A172 (cell line): ENCODE results near the gene ANKHD1. TPM values are rescaled to one million over a fixed set of nuclear protein-coding genes. Genes with fewer than 3 reads are reported as not detected.
A peak's percentile ranks its signal among the peaks of the same experiment; 100 is the strongest.
"Not testable (repeated sequence)": the region's sequence is repeated elsewhere in the genome, so short reads cannot be mapped to it uniquely, and the experiment has no call there.

Source experiments
- DNase-seq: peaks from one replicate; pipeline ENCODE4 v3.0.0-alpha.2; 2015; ENCODE audit warnings: low spot score
- total RNA-seq: library from RNA; depleted of rRNA; stranded (reverse); fragments of >200 nt; shearing (Covaris generic); gene quantifications from 2 replicates; pipeline ENCODE4 v1.2.3, GENCODE V29; 2014

ANKHD1 gene
- total RNA-seq, 1 experiment from 2014 or later: 49.3 TPM

GRCh38 chr5:140423609-140424008 lies 22.0 kb downstream of the ANKHD1 start:
- DNase-seq: no peak

- DNase-seq: no peak
Observed at GRCh38 chr5:140424135-140424534, 22.5 kb downstream of the ANKHD1 start.

DNA sequence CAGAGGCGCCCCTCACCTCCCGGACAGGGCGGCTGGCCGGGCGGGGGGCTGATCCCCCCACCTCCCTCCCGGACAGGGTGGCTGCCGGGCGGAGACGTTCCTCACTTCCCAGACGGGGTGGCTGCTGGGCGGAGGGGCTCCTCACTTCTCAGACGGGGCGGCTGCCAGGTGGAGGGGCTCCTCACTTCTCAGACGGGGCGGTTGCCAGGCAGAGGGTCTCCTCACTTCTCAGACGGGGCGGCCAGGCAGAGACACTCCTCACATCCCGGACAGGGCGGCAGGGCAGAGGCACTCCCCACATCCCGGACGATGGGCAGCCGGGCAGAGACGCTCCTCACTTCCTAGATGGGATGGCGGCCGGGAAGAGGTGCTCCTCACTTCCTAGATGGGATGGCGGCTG lies 26.1 kb downstream of the ANKHD1 start:
- DNase-seq: not testable (repeated sequence)

DNA sequence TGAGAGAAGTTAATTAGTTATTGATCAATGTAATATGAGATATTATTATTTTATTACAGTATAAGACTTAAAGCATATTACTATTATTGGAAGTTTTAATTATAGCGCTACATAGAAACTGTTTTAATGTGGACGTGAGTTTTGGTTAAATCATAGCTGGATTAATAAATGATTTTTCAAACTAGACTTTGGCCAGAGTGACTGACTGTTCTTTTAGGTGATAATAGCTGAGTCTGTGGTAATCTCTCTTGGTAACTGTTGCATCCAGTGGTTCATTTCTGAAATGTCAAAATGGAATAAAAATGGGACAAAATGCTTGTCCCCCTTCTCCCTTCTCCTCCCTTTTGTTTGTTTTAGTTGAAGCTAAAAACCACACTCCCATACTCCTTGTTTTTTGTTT lies 28.1 kb downstream of the ANKHD1 start:
- DNase-seq: no peak

GRCh38 chr5:140432212-140432611 lies 30.6 kb downstream of the ANKHD1 start:
- DNase-seq: no peak

DNA sequence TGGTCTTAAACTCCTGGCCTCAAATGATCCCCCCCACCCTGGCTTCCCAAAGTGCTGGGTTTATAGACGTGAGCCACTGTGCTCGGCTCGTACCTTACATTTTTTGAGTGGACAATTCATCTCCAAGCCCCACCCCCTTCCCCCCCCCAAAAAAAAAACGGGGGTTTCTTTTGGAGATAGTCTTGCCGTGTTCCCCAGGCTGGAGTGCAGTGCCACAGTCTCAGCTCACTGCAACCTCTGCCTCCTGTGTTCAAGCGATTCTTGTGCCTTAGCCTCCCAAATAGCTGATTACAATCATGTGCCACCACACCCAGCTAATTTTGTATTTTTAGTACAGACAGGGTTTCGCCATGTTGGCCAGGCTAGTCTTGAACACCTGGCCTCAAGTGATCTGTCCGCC lies 31.3 kb downstream of the ANKHD1 start:
- DNase-seq: no peak

GRCh38 chr5:140457368-140457767 lies 55.7 kb downstream of the ANKHD1 start:
- DNase-seq: not testable (repeated sequence)

DNA sequence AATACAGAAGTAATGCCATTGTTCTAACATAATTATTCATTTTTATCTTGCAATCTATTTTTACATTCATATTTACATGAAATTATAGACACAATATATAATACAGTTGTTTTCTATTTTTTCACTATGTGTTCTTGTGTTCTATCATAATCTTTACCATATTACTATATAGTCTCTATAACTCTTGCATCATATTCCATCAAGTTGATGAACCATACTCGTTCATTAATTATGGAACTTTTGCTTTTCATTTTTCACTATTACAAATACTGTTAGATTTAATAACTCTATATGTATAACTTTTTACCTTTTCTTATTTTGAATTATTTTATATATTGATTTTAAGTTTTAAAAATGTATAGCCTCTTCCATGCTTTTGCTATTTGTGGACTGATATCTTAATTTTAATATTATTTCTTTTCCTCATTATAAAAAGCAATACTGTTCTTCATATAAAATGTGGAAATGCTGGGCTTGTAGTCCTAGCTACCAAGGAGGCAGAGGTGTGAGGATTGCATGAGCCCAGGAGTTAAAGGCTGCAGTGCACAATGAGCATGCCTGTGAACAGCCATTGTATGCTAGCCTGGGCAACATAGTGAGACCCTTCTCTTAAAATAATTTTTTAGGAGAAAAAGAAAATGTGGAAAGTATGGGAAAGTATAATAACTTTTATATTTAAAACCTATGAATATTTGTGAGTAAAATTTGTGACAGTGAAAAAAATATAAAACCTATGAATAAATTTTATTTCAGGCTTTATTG lies 65.5 kb downstream of the ANKHD1 start:
- DNase-seq: no peak

DNA sequence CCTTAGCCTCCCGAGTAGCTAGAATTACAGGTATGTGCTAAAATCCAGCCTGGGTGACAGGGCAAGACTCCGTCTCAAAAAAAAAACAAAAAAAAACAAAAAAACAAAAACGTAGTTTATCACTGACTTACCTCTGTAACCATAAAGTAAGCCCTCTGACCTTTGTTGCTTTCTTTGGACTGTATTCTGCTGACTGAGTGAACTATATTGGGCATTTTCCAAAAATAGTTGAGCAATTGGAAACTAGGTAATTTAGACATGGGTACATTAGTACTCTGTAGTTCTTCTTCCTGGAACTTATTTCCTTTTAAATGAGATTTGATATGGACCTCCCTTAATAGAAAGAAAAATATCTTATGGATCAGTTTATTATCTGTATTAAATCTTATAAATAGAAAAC lies 66.6 kb downstream of the ANKHD1 start:
- DNase-seq: no peak

- DNase-seq: no peak
Observed at GRCh38 chr5:140469259-140469658, 67.6 kb downstream of the ANKHD1 start.

DNA sequence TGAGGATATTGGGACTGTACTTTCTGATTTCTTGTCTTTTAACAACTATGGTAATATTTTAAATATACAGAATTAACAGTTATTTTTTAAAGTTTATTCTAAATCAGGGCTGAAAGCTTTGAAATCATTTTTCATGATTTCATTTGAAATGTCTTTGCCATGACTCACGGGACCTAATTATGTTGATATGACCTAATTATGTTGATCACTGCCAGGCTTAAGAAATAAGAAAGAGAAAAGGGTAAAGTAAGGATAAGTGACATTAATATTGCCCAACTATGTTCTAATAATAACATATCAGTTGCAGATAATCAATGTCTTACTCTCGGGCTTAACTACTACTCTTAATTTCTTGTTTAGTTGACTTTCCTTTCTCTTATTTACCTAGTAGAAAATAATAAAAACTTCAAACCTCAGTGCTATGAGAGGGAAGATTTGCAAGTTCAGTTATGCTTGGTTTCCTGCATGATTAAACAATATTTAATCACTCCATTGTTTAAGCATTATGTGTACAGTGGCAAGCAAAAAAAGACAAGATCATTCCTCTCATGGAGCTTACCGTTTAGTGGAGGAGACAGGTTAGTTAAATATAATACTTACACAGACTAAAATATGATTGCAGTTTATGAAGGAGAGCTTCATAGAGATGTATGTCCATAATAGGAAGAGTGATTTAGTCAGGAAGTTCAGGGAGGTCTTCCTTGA lies 78.8 kb downstream of the ANKHD1 start:
- DNase-seq: no peak

DNA sequence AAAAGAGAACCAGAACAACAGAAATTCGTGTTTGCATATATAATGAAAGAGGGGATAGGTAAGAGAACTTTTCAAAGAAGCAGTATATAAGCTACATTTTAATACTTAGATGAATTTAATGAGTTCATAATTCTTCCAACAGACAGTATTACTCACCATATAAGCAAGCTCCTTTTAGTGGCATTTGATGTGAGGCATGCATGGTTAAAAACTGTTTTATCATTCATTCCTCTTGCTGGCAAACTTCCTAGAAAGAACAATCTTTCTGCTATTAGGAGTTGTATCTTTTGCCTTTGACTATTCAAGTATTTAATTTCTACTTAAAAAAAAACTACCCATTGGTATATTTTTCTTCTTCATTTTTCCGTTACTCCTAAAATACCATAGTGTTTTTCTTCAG lies 80.1 kb downstream of the ANKHD1 start:
- DNase-seq: peak; percentile 25

- DNase-seq: no peak
Observed at GRCh38 chr5:140483055-140483454, 81.4 kb downstream of the ANKHD1 start.

- not testable (repeated sequence) for DNase-seq
Observed at GRCh38 chr5:140488141-140488540, 86.5 kb downstream of the ANKHD1 start.

- no peak for DNase-seq
Observed at GRCh38 chr5:140488914-140489313, 87.3 kb downstream of the ANKHD1 start.

DNA sequence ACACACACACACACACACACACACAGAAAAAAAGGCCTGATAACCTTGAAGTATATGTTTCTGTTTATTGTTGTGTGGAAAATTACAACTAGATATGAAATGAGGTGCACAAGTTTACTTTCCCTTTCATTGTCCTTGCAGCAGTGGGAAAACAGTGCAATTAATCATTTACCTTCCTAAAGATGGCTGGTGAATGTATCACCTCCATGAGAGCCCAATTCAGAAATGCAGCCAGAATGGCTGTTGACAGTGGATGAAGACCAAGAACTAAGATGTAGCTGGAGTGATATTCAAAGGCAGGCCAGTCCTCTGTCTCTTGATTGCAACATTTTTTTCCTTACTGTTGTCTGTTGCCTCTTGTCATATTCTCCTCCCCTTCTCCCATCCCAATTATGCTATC lies 96.3 kb downstream of the ANKHD1 start:
- DNase-seq: no peak

- DNase-seq: no peak
Observed at GRCh38 chr5:140498591-140498990, 97.0 kb downstream of the ANKHD1 start.

DNA sequence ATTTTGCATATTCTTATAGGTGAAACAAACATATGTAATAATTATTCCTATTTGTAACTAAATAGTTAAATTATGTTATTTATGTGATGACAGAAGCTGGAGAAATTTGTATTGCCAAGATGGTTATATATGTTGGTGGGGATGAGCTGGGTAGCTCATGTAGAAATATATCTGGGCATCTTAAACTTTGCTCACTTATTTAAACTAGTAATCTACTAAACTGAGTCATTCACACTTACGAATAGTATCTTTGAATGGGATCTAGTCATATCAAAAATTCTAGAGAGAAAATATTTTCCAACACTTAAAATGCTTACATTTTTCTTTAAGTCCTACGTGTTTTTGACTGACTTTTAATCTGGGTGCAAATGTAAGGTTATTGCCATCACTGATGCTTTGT lies 101.2 kb downstream of the ANKHD1 start:
- DNase-seq: no peak

GRCh38 chr5:140509898-140510297 lies 108.3 kb downstream of the ANKHD1 start:
- no peak for DNase-seq

DNA sequence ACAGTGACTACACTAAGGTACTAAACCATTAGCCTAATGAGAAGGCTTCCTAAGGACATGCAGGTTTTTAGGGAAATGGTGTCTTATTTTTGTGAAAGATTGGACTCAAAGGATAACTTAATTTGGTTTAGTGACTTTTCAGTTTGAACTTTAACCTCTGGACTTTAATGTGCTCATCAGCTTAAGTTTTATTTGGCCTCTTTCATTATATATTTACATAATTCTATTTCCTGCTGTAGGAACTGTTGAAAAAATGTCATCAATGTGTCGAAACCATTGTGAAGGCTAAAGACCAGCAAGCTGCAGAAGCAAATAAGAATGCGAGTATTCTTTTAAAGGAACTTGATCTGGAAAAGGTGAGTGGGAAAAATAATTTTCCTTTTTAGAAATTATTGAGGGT lies 111.5 kb downstream of the ANKHD1 start:
- DNase-seq: no peak

- DNase-seq: no peak
Observed at GRCh38 chr5:140524003-140524402, 122.4 kb downstream of the ANKHD1 start.

GRCh38 chr5:140540227-140540626 lies 138.6 kb downstream of the ANKHD1 start:
- DNase-seq: no peak

- DNase-seq: no peak
Observed at GRCh38 chr5:140542972-140543371, 141.3 kb downstream of the ANKHD1 start.
